ENCODE results near the gene LRP1-AS. TPM values are rescaled to one million over a fixed set of nuclear protein-coding genes. Genes with fewer than 3 reads are reported as not detected.

Gene LRP1-AS
- total RNA-seq, 1 donor from 2014 or later, result not detected

DNA sequence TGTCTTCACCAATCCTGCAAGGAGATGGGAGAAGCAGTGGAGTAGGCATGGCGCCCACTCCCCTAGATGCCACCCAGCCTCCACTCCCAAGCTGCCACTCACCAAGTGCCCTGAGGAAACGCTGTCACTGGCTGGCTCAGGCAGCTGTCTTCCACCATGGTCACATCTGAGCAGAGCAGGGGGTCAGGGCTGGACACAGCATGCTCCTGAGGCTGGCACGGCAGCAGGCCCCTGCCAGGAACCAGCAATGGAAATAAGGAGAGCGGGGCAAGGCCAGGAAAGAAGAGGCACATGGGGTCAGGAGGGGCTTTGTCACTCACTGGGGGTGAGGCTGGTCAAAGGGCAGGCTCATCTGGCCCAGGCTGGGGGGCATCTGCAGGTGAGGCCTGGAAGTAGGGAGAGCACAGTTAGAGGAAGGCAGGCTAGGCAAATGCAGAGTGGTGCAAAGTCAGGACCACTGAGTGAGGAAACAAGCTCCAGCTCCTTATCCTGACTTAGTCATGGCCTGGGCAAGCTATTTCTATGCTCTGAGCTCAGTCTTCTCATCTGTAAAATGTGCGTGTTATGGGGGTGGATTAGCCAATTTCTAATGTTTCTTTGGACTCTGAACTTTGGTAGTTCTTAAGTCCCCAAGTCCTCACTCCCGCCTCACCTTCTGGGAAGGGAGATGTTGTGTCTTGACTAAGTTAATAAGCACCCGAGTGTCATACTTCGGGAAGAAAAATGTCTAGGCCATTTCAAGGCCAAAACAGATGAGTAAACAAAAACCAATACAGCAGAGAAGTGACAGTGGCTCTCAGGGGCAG is 50.5 kb downstream of the LRP1-AS start:
- no peak overlapping the region for H3K4me3 ChIP-seq
- H3K4me1 ChIP-seq, result peaks cover 56% of the 10 kb centered on the region
- H3K27me3 ChIP-seq, result no peaks in the 10 kb centered on the region
- H3K27ac ChIP-seq, result peak overlapping the region; percentile 100
- no peaks in the 10 kb centered on the region for H3K9me3 ChIP-seq
- H3K36me3 ChIP-seq, result peaks cover 0 to 70% of the 10 kb centered on the region in 2 donors
- TF ChIP-seq POLR2A (IDR thresholded peaks at IDR 0.05) (no peak), POLR2AphosphoS5 (IDR thresholded peaks at IDR 0.05; ENCODE audit: insufficient read depth in 1 of 2, low read depth in 1 of 2) (no peak)
- TF ChIP-seq, protein P1, sequence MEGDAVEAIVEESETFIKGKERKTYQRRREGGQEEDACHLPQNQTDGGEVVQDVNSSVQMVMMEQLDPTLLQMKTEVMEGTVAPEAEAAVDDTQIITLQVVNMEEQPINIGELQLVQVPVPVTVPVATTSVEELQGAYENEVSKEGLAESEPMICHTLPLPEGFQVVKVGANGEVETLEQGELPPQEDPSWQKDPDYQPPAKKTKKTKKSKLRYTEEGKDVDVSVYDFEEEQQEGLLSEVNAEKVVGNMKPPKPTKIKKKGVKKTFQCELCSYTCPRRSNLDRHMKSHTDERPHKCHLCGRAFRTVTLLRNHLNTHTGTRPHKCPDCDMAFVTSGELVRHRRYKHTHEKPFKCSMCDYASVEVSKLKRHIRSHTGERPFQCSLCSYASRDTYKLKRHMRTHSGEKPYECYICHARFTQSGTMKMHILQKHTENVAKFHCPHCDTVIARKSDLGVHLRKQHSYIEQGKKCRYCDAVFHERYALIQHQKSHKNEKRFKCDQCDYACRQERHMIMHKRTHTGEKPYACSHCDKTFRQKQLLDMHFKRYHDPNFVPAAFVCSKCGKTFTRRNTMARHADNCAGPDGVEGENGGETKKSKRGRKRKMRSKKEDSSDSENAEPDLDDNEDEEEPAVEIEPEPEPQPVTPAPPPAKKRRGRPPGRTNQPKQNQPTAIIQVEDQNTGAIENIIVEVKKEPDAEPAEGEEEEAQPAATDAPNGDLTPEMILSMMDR (IDR thresholded peaks at IDR 0.05), result no peak
- peak in 1 of 2 donors; percentile 88 for DNase-seq (ENCODE audit: extremely low spot score in 2 of 2)
- intact Hi-C loops (cut with DNase I), result no loop called here

GRCh38 chr12:57096099-57096572 is 51.3 kb downstream of the LRP1-AS start:
- Histone ChIP-seq H3K27ac (peak overlapping the region; percentile 100), H3K4me1 (peaks cover 64% of the 10 kb centered on the region), H3K4me3 (no peak overlapping the region), H3K9me3 (no peaks in the 10 kb centered on the region), H3K36me3 (peaks cover 0 to 73% of the 10 kb centered on the region in 2 donors), H3K27me3 (no peaks in the 10 kb centered on the region)
- intact Hi-C loops (cut with DNase I), result no loop called here
- TF ChIP-seq, protein P1 (IDR thresholded peaks at IDR 0.05), result no peak
- TF ChIP-seq POLR2A (IDR thresholded peaks at IDR 0.05) (no peak), POLR2AphosphoS5 (IDR thresholded peaks at IDR 0.05; ENCODE audit: insufficient read depth in 1 of 2, low read depth in 1 of 2) (peak; percentile 23 to 73)
- peak in 1 of 2 donors; percentile 89 for DNase-seq (ENCODE audit: extremely low spot score in 2 of 2)

GRCh38 chr12:57095440-57095839 is 52.0 kb downstream of the LRP1-AS start:
- no peak for DNase-seq (ENCODE audit: extremely low spot score in 2 of 2)
- Histone ChIP-seq H3K4me3 (no peak overlapping the region), H3K4me1 (peaks cover 71% of the 10 kb centered on the region), H3K27ac (peak overlapping the region; percentile 100), H3K27me3 (no peaks in the 10 kb centered on the region), H3K9me3 (no peaks in the 10 kb centered on the region), H3K36me3 (peaks cover 0 to 75% of the 10 kb centered on the region in 2 donors)
- intact Hi-C loops (cut with DNase I), result no loop called here
- TF ChIP-seq, protein P1 (IDR thresholded peaks at IDR 0.05), result no peak
- no peak for TF ChIP-seq POLR2AphosphoS5 (IDR thresholded peaks at IDR 0.05; ENCODE audit: insufficient read depth in 1 of 2, low read depth in 1 of 2)

MicroRNAs within 50 kb of the gene (microRNA counts, 767-probe panel; counts per million panel counts)
- microRNA hsa-miR-1228-3p, result 238 to 261 counts per million in 2 donors

Small RNA genes within 50 kb of the gene (microRNA-seq; reads per million reads assigned to microRNA genes)
- gene MIR1228 (ENCODE audit: borderline number of aligned reads, borderline replicate concordance), result not detected

Small RNA genes within 50 kb of the gene (small RNA-seq; reads per million reads assigned to genes)
- gene MIR1228, result not detected

Other genes with a start within 250 kb of the LRP1-AS start
- gene SDR9C7, start 213.2 kb downstream of the LRP1-AS start, total RNA-seq, result 11.0 TPM
- gene RDH16, start 190.0 kb downstream of the LRP1-AS start, total RNA-seq, result 2.9 TPM
- gene ZBTB39, start 141.1 kb downstream of the LRP1-AS start, total RNA-seq, result 6.1 TPM
- not detected for gene TAC3, start 131.1 kb downstream of the LRP1-AS start, total RNA-seq
- gene MYO1A, start 97.5 kb downstream of the LRP1-AS start, total RNA-seq, result 1.2 TPM
- 7.1 TPM for gene NEMP1, start 68.8 kb downstream of the LRP1-AS start, total RNA-seq
- gene NAB2, start 58.5 kb downstream of the LRP1-AS start, total RNA-seq, result 34.4 TPM
- 146 TPM for gene STAT6, start 36.3 kb downstream of the LRP1-AS start, total RNA-seq
- gene LRP1, start 19.1 kb downstream of the LRP1-AS start, total RNA-seq, result 477 TPM
- 3.2 TPM for gene NXPH4, start 69.2 kb upstream of the LRP1-AS start, total RNA-seq
- gene SHMT2, start 82.1 kb upstream of the LRP1-AS start, total RNA-seq, result 54.0 TPM
- 0.74 TPM for gene STAC3, start 103.6 kb upstream of the LRP1-AS start, total RNA-seq

All from vagina (tissue), 2 donors.